ENCODE results near the gene GPRASP2. TPM values are rescaled to one million over a fixed set of nuclear protein-coding genes. Genes with fewer than 3 reads are reported as not detected.

The GPRASP2 gene
- total RNA-seq, result 16.0 and 21.1 TPM in 2 replicates

DNA sequence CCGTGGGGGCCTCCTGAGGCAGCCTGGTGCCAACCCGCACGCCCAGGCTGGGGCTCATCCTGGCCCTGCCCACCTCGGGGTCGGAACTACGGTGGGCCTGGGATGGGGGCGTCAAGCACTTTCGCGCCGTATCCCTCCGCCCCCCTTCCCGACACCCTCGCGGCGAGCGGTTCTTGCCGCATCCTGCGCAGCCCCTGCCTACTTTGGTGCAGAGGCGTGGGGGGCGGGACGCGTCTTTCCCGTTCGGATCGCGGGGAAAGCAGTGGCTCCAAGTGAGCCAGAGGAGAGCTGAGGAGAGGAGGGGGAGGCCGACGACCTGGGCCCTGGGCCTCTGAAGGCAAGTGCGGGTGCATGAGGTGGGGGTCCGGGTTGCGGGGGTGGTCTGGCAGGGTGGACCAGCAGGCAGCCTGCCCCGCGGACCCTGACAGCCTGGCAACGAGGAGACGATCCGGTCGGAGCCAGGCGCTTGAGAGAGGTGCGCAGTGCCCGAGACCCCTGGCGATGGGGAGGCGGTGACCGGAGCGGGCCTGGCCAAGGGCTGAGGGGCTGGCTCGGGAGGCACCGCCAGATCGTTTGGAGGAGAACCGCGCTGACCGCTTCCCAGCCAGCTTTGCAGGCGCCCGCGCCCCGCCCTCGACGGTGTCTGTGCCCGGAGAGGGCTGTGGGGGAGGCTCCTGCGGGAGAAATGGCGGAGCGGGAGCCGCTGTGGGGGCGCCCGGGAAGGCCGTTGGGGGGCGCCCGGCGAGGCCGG lies at the start of gene GPRASP2:
Gene GPRASP2, plus strand, starts transcription at position 233 of the 751 bp plus-strand sequence. CDS start 2,422 bp downstream, outside the sequence.

DNA sequence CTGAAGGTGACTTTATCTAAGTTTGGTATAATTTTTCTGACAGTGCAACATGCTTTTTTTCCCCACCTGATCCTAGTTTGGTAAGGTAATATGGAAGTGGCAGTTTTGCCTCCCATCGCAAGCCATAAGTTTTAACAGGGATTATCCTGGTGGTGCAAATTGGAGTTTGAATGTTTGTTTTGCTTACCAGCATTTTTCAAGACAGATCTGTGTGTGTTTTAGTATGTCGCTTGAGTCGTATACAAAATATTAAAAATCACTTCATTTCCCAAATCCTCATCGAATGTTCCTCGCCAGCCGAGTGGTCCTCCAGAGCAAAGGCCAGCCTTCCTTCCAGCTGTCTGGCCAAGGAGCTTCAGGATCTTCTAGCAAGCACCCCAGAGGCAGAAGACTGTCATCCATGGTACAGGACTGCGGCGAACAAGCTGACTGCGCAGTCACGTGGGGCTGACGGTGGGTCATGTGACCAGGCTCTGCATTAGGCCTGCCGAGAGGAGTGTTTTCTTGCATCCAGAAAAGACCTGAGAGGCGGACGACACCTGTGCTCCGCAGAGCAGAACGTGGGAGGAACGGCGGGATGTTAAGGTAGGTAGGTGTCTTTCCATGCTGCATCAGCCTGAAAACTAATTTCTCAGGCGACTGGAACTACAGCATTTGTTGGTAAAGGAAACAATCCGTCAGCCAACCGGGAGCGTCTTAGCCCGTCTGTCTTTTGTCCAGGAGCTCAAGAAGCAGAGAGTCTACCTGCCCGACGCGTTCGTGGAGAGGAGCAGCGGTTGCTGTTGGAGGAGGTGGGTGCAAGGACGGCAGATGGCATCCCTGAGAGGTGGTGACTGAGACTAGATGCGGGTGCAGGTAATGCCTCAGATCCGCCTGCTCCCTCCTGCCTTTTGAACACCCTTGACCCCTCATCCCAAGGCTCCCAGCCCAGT lies 8.3 kb downstream of the GPRASP2 start, which contains the start of gene GPRASP3:
Gene GPRASP3, plus strand, starts transcription at position 507 of the 932 bp plus-strand sequence. CDS start 28,253 bp downstream, outside the sequence.

Other genes starting within 250 kb of the GPRASP2 start
- not detected in 2 replicates for gene TCP11X2, start 240.6 kb upstream of the GPRASP2 start, total RNA-seq
- gene TMSB15A, start 195.7 kb upstream of the GPRASP2 start, total RNA-seq, result 0.75 and 2.8 TPM in 2 replicates
- 16.4 and 16.6 TPM in 2 replicates for gene ARMCX5, start 112.9 kb upstream of the GPRASP2 start, total RNA-seq
- gene GPRASP1, start 61.0 kb upstream of the GPRASP2 start, total RNA-seq, result 0.99 and 2.2 TPM in 2 replicates
- 8.5 and 9.3 TPM in 2 replicates for gene GPRASP3, start 8.3 kb downstream of the GPRASP2 start, total RNA-seq
- 0.36 and 0.75 TPM in 2 replicates for gene RAB40AL, start 224.8 kb downstream of the GPRASP2 start, total RNA-seq